ENCODE measurements around the gene ZNF121.
"Not testable (repeated sequence)": the region's sequence is repeated elsewhere in the genome, so short reads cannot be mapped to it uniquely, and the experiment has no call there.

Gene ZNF121

DNA sequence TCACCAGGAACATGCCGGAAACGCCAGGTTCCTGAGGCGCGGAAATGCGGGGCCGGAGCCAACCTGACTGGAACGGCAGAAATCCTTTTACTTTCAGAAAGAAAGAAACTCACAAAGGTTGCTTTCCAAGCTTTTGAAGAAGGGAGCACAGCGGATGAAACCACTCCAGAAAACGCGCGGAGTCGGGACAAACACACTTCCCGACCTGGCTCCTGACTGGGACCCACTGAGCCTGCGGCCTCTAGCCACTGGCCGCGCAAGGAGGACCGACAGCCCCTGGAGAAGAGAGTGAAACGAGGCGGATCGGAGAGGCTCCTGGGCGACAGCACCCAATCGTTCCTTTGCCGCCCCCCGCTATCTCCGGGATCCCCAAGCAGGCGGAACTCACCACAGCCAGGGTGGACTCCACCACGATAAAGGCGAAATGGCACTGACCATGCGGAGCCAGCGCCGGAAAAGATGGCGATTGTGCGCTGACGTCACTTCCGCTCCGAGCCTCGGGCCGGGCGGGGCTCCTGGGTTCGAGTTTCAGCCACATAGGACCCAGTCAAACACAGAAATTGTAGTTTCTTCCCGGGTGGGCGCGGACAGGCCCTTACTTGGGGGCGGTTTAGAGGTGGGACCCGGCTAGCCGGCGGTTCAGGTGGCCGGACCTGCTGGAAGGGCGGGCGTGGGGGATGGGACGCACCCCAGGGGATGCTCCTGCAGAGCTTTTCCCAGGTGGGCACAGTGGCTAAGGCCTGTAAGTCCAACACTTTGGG, at the start of gene ZNF121:
TSS of gene ZNF121 (minus strand) at position 432 of the 761 bp plus-strand sequence. CDS start 16,407 bp downstream, outside the sequence.
- peak; percentile 86 for DNase-seq (ENCODE audit: low spot score)

DNA sequence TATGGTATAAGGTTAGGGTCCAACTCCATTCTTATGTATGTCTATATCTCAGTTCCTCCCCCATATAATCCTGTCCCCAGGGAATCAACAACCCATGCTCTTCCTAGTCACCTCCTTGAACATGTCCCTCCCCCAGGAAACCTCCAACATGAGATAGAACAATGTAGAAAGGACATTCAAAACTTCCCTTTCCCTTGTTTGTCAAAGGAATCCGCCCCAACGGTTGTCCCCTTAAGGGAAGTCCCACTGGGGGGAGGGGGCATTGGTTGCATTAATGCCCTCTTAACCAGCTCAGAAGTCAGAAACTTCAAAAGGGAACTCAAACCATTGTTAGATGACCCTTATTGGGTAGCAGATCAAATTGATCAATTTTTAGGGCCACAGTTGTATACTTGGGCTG, 43.6 kb upstream of the ZNF121 start:
- DNase-seq (ENCODE audit: low spot score), result no peak

DNA sequence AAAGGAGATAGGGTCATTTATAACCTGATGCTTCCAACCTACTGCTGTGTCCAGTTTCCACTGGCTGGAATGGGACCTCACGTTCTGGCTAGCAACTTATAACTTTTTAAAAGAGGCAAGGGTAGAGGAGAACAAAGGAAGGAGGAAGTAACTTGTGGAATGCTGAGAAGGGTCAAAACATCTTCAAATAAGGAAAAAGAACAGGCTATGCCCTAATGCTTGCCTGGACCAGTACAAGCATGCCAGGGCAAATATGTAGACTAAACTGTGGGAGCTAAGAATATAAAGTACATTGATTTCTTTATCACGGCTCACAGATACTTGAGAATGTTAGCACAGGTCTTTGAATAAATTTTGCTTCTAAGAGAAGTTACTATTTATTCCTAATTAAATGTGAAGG, 38.2 kb upstream of the ZNF121 start:
- DNase-seq (ENCODE audit: low spot score), result no peak

GRCh38 chr19:9621156-9622037, 37.1 kb upstream of the ZNF121 start, which contains the start of gene ZNF561:
Gene ZNF561, minus strand, starts transcription at chr19:9621232. Its CDS starts 1,776 bp downstream, at chr19:9619456.
- peak; percentile 85 for DNase-seq (ENCODE audit: low spot score)

DNA sequence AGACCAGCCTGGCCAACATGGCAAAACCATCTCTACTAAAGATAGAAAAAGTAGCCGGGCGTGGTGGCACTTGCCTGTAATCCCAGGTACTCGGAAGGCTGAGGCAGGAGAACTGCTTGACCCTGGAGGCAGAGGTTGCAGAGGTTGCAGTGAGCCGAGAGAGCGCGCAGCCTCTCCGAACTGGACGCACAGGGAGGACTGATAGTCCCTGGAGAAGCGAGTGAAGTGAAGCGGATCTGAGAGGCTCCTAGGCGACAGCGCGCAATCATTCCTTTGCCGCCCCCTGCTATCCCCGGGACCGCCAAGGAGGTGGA, 36.5 kb upstream of the ZNF121 start:
- DNase-seq (ENCODE audit: low spot score), result no peak

GRCh38 chr19:9615844-9616243, 31.5 kb upstream of the ZNF121 start:
- DNase-seq (ENCODE audit: low spot score), result no peak

DNA sequence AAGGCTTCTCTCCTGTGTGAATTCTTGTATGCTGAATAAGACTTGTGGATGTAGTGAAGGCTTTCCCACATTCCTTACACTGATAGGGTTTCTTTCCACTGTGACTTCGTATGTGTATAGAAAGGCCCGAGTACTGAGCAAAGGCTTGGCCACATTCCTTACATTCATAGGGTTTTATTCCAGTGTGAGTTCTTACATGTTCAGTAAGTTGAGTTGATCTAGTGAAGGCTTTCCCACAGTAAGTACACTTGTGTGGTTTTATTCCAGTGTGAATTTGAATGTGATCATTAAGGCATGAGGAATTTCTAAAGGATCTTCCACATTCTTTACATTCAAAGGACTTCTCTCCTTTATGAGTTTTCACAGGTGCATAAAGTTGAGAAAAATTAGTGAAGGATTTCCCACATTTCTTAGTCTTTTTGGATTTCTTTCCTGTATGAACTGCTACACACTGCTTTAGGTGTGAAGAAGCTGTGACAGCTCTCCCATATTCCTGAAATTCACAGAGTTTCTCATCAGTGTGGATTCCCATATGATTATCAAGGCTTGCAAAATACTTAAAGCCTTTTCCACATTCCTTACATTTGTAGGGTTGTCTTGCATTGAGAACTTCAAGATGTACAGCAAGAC, 26.3 kb upstream of the ZNF121 start:
- DNase-seq (ENCODE audit: low spot score), result no peak

GRCh38 chr19:9608912-9609311, 24.6 kb upstream of the ZNF121 start:
- DNase-seq (ENCODE audit: low spot score), result no peak

- DNase-seq (ENCODE audit: low spot score), result peak; percentile 57
Measured at GRCh38 chr19:9597027-9597426, 12.7 kb upstream of the ZNF121 start.

DNA sequence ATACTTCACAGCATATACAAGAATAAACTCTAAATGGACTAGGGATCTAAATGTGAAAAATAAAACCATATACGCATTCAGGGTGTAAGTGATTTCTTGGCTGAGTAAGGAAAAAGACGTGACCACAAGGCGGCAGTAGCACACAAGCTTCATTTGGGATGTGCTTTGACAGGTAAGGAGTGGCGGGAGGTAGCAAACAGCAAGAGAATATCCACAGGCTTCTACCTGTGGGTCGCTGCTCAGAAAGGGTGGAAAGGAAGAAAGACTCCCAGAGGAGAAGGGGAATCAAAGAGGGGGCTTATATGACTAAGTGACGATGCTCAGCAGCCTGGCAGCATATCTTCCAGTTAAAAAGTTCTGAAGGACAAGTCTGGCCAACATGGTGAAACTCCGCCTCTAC, 2.5 kb upstream of the ZNF121 start:
- peak; percentile 23 for DNase-seq (ENCODE audit: low spot score)

DNA sequence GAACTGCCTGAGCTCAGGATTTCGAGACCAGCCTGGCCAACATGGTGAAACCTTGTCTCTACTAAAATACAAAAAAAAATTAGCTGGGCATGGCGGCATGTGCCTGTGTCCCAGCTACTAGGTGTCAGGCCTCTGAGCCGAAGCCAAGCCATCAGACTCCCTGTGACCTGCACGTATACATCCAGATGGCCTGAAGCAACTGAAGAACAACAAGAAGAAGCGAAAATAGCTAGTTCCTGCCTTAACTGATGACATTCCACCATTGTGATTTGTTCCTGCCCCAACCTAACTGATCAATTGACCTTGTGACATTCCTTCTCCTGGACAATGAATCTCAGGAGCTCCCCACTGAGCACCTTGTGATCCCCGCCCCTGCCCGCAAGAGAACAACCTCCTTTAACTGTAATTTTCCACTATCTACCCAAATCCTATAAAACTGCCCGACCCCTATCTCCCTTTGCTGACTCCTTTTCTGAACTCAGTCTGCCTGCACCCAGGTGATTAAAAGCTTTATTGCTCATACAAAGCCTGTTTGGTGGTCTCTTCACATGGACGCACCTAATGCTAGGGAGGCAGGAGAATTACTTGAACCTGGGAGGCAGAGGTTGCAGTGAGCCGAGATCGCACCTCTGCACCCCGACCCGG, 2.1 kb downstream of the ZNF121 start:
- not testable (repeated sequence) for DNase-seq (ENCODE audit: low spot score)

- DNase-seq (ENCODE audit: low spot score), result no peak
Measured at GRCh38 chr19:9580728-9581127, 3.6 kb downstream of the ZNF121 start.

- no peak for DNase-seq (ENCODE audit: low spot score)
Measured at GRCh38 chr19:9570255-9570654, 14.0 kb downstream of the ZNF121 start.

- DNase-seq (ENCODE audit: low spot score), result no peak
Measured at GRCh38 chr19:9566729-9567128, 17.6 kb downstream of the ZNF121 start.

GRCh38 chr19:9565900-9566705, 18.2 kb downstream of the ZNF121 start:
- no peak for DNase-seq (ENCODE audit: low spot score)

- no peak for DNase-seq (ENCODE audit: low spot score)
Measured at GRCh38 chr19:9552536-9553274, 31.6 kb downstream of the ZNF121 start.

DNA sequence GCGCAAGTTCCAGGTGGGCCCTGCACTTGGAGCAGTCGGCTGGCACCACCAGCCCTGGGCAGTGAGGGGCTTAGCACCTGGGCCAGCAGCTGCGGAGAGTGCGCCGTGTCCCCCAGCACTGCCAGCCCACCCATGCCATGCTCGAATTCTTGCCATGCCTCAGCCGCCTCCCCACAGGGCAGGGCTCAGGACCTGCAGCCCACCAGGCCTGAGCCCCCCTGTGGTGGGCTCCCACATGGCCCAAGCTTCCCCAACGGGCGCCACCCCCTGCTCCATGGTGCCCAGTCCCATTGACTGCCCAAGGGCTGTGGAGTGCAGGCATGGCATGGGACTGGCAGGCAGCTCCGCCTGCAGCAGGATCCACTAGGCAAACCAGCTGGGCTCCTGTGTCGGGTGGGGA, 36.4 kb downstream of the ZNF121 start:
- DNase-seq (ENCODE audit: low spot score), result no peak

DNA sequence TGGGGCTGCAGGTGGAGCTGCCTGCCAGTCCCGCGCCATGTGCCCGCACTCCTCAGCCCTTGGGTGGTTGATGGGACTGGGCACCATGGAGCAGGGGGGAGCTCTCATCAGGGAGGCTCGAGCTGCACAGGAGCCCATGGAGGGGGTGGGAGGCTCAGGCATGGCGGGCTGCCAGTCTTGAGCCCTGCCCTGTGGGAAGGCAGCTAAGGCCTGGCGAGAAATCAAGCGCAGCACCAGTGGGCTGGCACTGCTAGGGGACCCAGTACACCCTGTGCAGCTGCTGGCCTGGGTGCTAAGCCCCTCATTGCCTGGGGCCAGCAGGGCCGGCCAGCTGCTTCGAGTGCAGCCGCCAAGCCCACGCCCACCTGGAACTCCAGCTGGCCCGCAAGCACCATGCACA, 43.0 kb downstream of the ZNF121 start:
- DNase-seq (ENCODE audit: low spot score), result not testable (repeated sequence)

- not testable (repeated sequence) for DNase-seq (ENCODE audit: low spot score)
Measured at GRCh38 chr19:9539921-9540320, 44.4 kb downstream of the ZNF121 start.

- not testable (repeated sequence) for DNase-seq (ENCODE audit: low spot score)
Measured at GRCh38 chr19:9539201-9539600, 45.1 kb downstream of the ZNF121 start.
